Femur (tissue), 1 donor: Measurements from ENCODE around the gene MAP3K5.
"Not testable (repeated sequence)": the region's sequence is repeated elsewhere in the genome, so short reads cannot be mapped to it uniquely, and the experiment has no call there.

Source experiments
- DNase-seq: peaks from one replicate; pipeline ENCODE4 v3.0.0-alpha.2; 2017

The MAP3K5 gene

GRCh38 chr6:136769124-136769523, 23.2 kb downstream of the MAP3K5 start:
- no peak for DNase-seq

- no peak for DNase-seq
Observed at GRCh38 chr6:136767570-136768309, 24.5 kb downstream of the MAP3K5 start.

- no peak for DNase-seq
Observed at GRCh38 chr6:136767103-136767502, 25.2 kb downstream of the MAP3K5 start.

GRCh38 chr6:136766274-136766673, 26.0 kb downstream of the MAP3K5 start:
- DNase-seq, result no peak

- DNase-seq, result no peak
Observed at GRCh38 chr6:136764517-136764993, 27.7 kb downstream of the MAP3K5 start.

GRCh38 chr6:136763716-136764516, 28.4 kb downstream of the MAP3K5 start:
- no peak for DNase-seq

- DNase-seq, result no peak
Observed at GRCh38 chr6:136763255-136763654, 29.0 kb downstream of the MAP3K5 start.

- DNase-seq, result no peak
Observed at GRCh38 chr6:136762022-136762975, 30.0 kb downstream of the MAP3K5 start.

- DNase-seq, result peak; percentile 73
Observed at GRCh38 chr6:136761227-136761922, 30.9 kb downstream of the MAP3K5 start.

- not testable (repeated sequence) for DNase-seq
Observed at GRCh38 chr6:136760781-136761180, 31.5 kb downstream of the MAP3K5 start.

GRCh38 chr6:136757150-136757549, 35.1 kb downstream of the MAP3K5 start:
- no peak for DNase-seq

- no peak for DNase-seq
Observed at GRCh38 chr6:136754820-136755219, 37.5 kb downstream of the MAP3K5 start.

GRCh38 chr6:136753624-136754023, 38.7 kb downstream of the MAP3K5 start:
- DNase-seq, result no peak

- no peak for DNase-seq
Observed at GRCh38 chr6:136752554-136752953, 39.7 kb downstream of the MAP3K5 start.

- no peak for DNase-seq
Observed at GRCh38 chr6:136751991-136752390, 40.3 kb downstream of the MAP3K5 start.

GRCh38 chr6:136751522-136751956, 40.7 kb downstream of the MAP3K5 start:
- no peak for DNase-seq

- DNase-seq, result no peak
Observed at GRCh38 chr6:136750696-136751521, 41.4 kb downstream of the MAP3K5 start.

GRCh38 chr6:136749359-136749997, 42.8 kb downstream of the MAP3K5 start:
- DNase-seq, result no peak

GRCh38 chr6:136747507-136747906, 44.8 kb downstream of the MAP3K5 start:
- DNase-seq, result no peak

- DNase-seq, result peak; percentile 28
Observed at GRCh38 chr6:136745300-136745699, 47.0 kb downstream of the MAP3K5 start.

- no peak for DNase-seq
Observed at GRCh38 chr6:136744889-136745288, 47.4 kb downstream of the MAP3K5 start.
